ENCODE data around the gene APBA3.
"Not testable (repeated sequence)": the region's sequence is repeated elsewhere in the genome, so short reads cannot be mapped to it uniquely, and the experiment has no call there.

APBA3 gene

GRCh38 chr19:3762501-3763459 lies 1.3 kb upstream of the APBA3 start, which contains the start of gene MRPL54:
MRPL54 (plus strand) TSS chr19:3762682; CDS start chr19:3762701, 19 bp downstream.
- TF ChIP-seq CTCF (IDR thresholded peaks at IDR 0.05; ENCODE audit: insufficient read depth, missing control alignments): no peak
- peak; percentile 32 for FAIRE-seq
- DNase-seq (ENCODE audit: insufficient read length, low spot score): peak; percentile 77

GRCh38 chr19:3762130-3762473 lies 610 bp upstream of the APBA3 start:
- TF ChIP-seq CTCF (IDR thresholded peaks at IDR 0.05; ENCODE audit: insufficient read depth, missing control alignments): no peak
- FAIRE-seq: no peak
- DNase-seq (ENCODE audit: insufficient read length, low spot score): no peak

GRCh38 chr19:3760871-3761361 lies 576 bp downstream of the APBA3 start:
- no peak for FAIRE-seq
- TF ChIP-seq CTCF (IDR thresholded peaks at IDR 0.05; ENCODE audit: insufficient read depth, missing control alignments): no peak
- DNase-seq (ENCODE audit: insufficient read length, low spot score): no peak

GRCh38 chr19:3759482-3760254 lies 1.8 kb downstream of the APBA3 start:
- TF ChIP-seq CTCF (IDR thresholded peaks at IDR 0.05; ENCODE audit: insufficient read depth, missing control alignments): no peak
- no peak for FAIRE-seq

DNA sequence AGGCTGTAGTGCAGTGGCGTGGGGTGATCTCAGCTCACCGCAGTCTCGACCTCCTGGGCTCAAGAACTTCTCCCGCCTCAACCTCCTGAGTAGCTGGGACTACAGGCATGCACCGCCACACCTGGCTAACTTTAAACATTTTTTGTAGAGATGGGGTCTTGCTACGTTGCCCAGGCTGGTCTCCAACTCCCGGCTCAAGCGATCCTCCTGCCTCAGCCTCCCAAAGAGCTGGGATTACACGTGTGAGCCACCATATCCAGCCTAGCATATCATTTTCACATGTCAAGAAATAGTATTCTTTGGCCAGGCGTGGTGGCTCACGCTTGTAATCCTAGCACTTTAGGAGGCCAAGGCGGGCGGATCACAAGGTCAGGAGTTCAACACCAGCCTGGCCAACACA lies 3.2 kb downstream of the APBA3 start:
- not testable (repeated sequence) for FAIRE-seq; DNase-seq (ENCODE audit: insufficient read length, low spot score)

More at GRCh38 chr19:3759482-3760254, 1.8 kb downstream of the APBA3 start:
- DNase-seq (ENCODE audit: insufficient read length, low spot score): no peak

- not testable (repeated sequence) for FAIRE-seq; DNase-seq (ENCODE audit: insufficient read length, low spot score)
These were observed 3.8 kb downstream of the APBA3 start for GRCh38 chr19:3757705-3758104.

DNA sequence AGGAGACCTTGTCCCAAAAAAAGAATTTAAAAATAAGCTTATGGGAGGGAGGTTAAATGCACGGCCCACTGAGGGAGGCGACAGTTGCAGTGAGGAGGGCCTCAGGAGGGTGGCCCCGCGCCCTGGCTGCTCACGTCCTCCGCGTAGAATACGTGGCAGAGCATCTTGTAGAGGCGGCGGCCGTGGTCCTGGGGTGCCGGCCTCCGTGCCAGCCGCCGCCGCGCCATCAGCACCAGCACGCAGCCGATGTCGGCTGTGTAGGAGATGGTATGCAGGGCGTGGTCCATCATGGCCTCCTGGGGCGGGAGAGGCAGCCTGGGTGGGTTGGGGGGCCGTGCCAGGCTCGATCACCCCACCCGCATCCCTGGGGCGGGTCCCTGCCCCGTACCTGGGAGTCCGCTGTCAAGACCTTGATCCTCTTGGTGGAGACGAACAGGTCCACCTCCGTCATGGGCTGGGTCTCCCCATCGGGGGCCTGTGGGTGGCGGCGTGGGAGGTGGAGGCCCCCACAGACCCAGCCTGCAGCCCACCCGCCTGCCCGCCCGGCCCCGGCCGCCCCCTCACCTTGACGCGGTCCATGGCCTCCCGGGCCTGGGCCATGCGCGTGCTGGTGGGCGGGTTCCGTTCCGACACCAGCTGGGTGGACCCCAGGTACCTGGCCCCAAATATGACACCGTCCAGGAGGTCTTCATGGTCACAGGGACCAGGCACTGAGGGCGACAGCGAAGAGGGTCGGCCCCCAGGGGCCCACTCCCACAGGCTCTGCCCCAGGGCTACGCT lies 7.7 kb downstream of the APBA3 start:
- FAIRE-seq (no peak), DNase-seq (ENCODE audit: insufficient read length, low spot score) (no peak)
- TF ChIP-seq CTCF (IDR thresholded peaks at IDR 0.05; ENCODE audit: insufficient read depth, missing control alignments): no peak
